K562 (cell line): Measurements from ENCODE around the gene PYGM. TPM values are rescaled to one million over a fixed set of nuclear protein-coding genes. Genes with fewer than 3 reads are reported as not detected.
A peak's percentile ranks its signal among the peaks of the same experiment; 100 is the strongest.

Experiments
- CREB1 ChIP-seq, 2 experiments: sonication (generic) in 1 of 2; formaldehyde crosslinking in 1 of 2; IDR thresholded peaks; 2 replicates each; pipeline versions ENCODE4 v1.6.1 to v1.8.0; 2012 to 2022; ENCODE audit warnings: inconsistent platforms in 1 of 2, mild to moderate bottlenecking in 1 of 2, missing genetic modification reagents in 1 of 2, moderate library complexity in 1 of 2
- ELF4 ChIP-seq: fragments of 450-650 bp; formaldehyde crosslinking; IDR thresholded peaks from 2 replicates; pipeline ENCODE4 v1.4.0; 2022; ENCODE audit warnings: missing genetic modification characterization
- GTF2E2 ChIP-seq: fragments of 200-800 bp; sonication (Bioruptor generic); IDR thresholded peaks from 2 replicates; pipeline ENCODE4 v1.6.1; 2016; ENCODE audit warnings: missing genetic modification characterization, missing compliant biosample characterization
- HMGN3 ChIP-seq: IDR thresholded peaks from 2 replicates; pipeline ENCODE4 v1.6.1; 2011; ENCODE audit warnings: borderline replicate concordance, low read depth, mild to moderate bottlenecking, mixed read lengths, low read length; ENCODE audit not compliant: insufficient read length; ENCODE audit errors: extremely low read depth
- ILK ChIP-seq: fragments of 450-650 bp; IDR thresholded peaks from 2 replicates; pipeline ENCODE4 v1.6.1; 2016; ENCODE audit warnings: missing genetic modification characterization, low read depth, mild to moderate bottlenecking, missing compliant biosample characterization, moderate library complexity, borderline replicate concordance
- SRF ChIP-seq, 2 experiments: fragments of 250-450, 450-650 bp in 1 of 2; sonication (Bioruptor Pico) in 1 of 2; sonication (generic) in 1 of 2; formaldehyde crosslinking; IDR thresholded peaks; 2 replicates each; pipeline versions ENCODE4 v1.5.0 to v1.5.1; 2020 to 2022; ENCODE audit warnings: mild to moderate bottlenecking in 1 of 2, missing genetic modification reagents in 1 of 2
- U2AF2 ChIP-seq: fragments of 200-400 bp; formaldehyde crosslinking; optimal IDR thresholded peaks from 2 replicates; pipeline ENCODE3; 2017; ENCODE audit warnings: low read depth, mild to moderate bottlenecking, low read length
- ZNF583 ChIP-seq: fragments of 250-450 bp; sonication (Bioruptor Pico); IDR thresholded peaks from 2 replicates; pipeline ENCODE4 v1.4.0; 2020
- ZSCAN29 ChIP-seq: fragments of 450-650 bp; IDR thresholded peaks from 2 replicates; pipeline ENCODE4 v1.6.1; 2017
- polyA plus RNA-seq, 8 experiments: library from polyadenylated mRNA; depleted of rRNA in 4 of 8; stranded (reverse) in 5 of 8; unstranded in 3 of 8; fragments of >200 nt; fragmentation: Nextera tagmentation in 2 of 8; fragmentation: Illumina TruSeq in 1 of 8; extraction: Ambion mirVana in 2 of 8; extraction: Trizol in 1 of 8; gene quantifications; 2 replicates each; pipeline versions ENCODE4 v1.2.1 to v1.2.3, GENCODE V29; 2011 to 2014; ENCODE audit warnings: inconsistent platforms in 1 of 8, missing spikeins in 1 of 8
- total RNA-seq, 7 experiments: library from RNA; depleted of rRNA in 6 of 7; stranded (reverse); fragments of >200 nt in 6 of 7; fragmentation: Illumina TruSeq in 2 of 7; extraction: Trizol in 2 of 7; gene quantifications; 2 replicates each; pipeline versions ENCODE4 v1.2.1 to v1.2.3, GENCODE V29; 2011 to 2021; ENCODE audit warnings: low replicate concordance in 1 of 7
- TF ChIP-seq, protein P1 (sequence below): sonication (generic); formaldehyde crosslinking; IDR thresholded peaks from 2 replicates; pipeline ENCODE4 v1.8.0; 2023; ENCODE audit warnings: missing genetic modification reagents, mild to moderate bottlenecking, borderline replicate concordance
- TF ChIP-seq, protein P2 (sequence below): fragments of 450-650 bp; IDR thresholded peaks from 2 replicates; pipeline ENCODE4 v1.7.1; 2018; ENCODE audit warnings: mild to moderate bottlenecking, low read depth; ENCODE audit not compliant: partially characterized antibody
- TF ChIP-seq, protein P3 (sequence below): fragments of 200-800 bp; sonication (Bioruptor generic); IDR thresholded peaks from 2 replicates; pipeline ENCODE4 v1.6.1; 2016; ENCODE audit warnings: missing genetic modification characterization, missing compliant biosample characterization

The PYGM gene
- total and polyA plus RNA-seq, 9 of the 15 experiments (the other 6 are each of a cell fraction or from before 2014, with no cell fraction given) = 0.07 to 1.5 (median 0.68) TPM

DNA sequence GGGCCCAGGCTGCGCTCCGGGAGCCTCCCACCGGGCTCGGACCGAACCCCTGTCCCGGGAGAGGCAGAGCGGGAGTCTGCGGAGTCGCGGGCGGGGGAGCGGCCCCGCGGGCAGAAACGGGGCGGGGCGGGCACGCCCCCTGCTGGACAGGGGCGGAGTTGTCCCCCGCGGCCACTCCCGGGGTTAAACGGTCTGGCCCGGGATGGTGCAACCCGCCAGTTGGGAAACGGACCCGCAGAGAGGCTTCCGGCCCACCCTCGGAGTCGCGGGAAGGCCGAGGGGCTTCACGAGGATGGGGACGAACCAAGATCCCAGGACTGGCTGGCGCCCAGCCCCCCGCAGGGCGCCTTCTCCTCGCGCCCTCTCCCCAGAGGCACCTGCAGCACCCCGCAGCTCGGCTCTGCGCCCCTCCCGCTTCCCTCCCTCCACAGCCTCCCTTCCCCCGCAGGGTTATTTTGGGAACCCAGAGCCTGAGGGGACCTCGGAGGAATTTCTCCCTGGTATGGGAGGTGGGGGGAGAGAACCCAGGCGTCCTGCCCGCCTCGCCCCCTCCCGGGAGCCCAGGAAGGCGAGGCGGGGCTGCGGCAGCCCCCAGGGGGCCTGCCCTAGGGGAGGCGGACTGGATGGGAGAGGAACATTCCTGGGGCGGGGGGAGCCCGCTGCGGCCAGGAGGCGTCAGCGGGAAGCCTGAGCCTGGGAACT lies 16.7 kb downstream of the PYGM start (continued):
- TF ChIP-seq, protein P1, sequence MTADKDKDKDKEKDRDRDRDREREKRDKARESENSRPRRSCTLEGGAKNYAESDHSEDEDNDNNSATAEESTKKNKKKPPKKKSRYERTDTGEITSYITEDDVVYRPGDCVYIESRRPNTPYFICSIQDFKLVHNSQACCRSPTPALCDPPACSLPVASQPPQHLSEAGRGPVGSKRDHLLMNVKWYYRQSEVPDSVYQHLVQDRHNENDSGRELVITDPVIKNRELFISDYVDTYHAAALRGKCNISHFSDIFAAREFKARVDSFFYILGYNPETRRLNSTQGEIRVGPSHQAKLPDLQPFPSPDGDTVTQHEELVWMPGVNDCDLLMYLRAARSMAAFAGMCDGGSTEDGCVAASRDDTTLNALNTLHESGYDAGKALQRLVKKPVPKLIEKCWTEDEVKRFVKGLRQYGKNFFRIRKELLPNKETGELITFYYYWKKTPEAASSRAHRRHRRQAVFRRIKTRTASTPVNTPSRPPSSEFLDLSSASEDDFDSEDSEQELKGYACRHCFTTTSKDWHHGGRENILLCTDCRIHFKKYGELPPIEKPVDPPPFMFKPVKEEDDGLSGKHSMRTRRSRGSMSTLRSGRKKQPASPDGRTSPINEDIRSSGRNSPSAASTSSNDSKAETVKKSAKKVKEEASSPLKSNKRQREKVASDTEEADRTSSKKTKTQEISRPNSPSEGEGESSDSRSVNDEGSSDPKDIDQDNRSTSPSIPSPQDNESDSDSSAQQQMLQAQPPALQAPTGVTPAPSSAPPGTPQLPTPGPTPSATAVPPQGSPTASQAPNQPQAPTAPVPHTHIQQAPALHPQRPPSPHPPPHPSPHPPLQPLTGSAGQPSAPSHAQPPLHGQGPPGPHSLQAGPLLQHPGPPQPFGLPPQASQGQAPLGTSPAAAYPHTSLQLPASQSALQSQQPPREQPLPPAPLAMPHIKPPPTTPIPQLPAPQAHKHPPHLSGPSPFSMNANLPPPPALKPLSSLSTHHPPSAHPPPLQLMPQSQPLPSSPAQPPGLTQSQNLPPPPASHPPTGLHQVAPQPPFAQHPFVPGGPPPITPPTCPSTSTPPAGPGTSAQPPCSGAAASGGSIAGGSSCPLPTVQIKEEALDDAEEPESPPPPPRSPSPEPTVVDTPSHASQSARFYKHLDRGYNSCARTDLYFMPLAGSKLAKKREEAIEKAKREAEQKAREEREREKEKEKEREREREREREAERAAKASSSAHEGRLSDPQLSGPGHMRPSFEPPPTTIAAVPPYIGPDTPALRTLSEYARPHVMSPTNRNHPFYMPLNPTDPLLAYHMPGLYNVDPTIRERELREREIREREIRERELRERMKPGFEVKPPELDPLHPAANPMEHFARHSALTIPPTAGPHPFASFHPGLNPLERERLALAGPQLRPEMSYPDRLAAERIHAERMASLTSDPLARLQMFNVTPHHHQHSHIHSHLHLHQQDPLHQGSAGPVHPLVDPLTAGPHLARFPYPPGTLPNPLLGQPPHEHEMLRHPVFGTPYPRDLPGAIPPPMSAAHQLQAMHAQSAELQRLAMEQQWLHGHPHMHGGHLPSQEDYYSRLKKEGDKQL = no peak
- TF ChIP-seq ZNF583 (CRISPR knock-in tag) = no peak
- TF ChIP-seq CREB1 (IDR thresholded peaks at IDR 0.05) = no peak
- 0 out of 2 replicates have a peak, but pooled peaks have one; percentile 52 for TF ChIP-seq CREB1 (CRISPR knock-in tag; IDR thresholded peaks at IDR 0.05)
- TF ChIP-seq, protein P2, sequence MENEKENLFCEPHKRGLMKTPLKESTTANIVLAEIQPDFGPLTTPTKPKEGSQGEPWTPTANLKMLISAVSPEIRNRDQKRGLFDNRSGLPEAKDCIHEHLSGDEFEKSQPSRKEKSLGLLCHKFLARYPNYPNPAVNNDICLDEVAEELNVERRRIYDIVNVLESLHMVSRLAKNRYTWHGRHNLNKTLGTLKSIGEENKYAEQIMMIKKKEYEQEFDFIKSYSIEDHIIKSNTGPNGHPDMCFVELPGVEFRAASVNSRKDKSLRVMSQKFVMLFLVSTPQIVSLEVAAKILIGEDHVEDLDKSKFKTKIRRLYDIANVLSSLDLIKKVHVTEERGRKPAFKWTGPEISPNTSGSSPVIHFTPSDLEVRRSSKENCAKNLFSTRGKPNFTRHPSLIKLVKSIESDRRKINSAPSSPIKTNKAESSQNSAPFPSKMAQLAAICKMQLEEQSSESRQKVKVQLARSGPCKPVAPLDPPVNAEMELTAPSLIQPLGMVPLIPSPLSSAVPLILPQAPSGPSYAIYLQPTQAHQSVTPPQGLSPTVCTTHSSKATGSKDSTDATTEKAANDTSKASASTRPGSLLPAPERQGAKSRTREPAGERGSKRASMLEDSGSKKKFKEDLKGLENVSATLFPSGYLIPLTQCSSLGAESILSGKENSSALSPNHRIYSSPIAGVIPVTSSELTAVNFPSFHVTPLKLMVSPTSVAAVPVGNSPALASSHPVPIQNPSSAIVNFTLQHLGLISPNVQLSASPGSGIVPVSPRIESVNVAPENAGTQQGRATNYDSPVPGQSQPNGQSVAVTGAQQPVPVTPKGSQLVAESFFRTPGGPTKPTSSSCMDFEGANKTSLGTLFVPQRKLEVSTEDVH = peak; percentile 27
- no peak for TF ChIP-seq ZSCAN29
- 0 out of 2 replicates have a peak, but pooled peaks have one; percentile 14 for TF ChIP-seq ELF4 (CRISPR knock-in tag)
- no peak for TF ChIP-seq ILK (tag)
- no peak for TF ChIP-seq GTF2E2
- TF ChIP-seq SRF (CRISPR knock-in tag; IDR thresholded peaks at IDR 0.05) = 0 out of 4 replicates have a peak, but pooled peaks of 1 of the 2 experiments have one; percentile 16
- TF ChIP-seq, protein P3, sequence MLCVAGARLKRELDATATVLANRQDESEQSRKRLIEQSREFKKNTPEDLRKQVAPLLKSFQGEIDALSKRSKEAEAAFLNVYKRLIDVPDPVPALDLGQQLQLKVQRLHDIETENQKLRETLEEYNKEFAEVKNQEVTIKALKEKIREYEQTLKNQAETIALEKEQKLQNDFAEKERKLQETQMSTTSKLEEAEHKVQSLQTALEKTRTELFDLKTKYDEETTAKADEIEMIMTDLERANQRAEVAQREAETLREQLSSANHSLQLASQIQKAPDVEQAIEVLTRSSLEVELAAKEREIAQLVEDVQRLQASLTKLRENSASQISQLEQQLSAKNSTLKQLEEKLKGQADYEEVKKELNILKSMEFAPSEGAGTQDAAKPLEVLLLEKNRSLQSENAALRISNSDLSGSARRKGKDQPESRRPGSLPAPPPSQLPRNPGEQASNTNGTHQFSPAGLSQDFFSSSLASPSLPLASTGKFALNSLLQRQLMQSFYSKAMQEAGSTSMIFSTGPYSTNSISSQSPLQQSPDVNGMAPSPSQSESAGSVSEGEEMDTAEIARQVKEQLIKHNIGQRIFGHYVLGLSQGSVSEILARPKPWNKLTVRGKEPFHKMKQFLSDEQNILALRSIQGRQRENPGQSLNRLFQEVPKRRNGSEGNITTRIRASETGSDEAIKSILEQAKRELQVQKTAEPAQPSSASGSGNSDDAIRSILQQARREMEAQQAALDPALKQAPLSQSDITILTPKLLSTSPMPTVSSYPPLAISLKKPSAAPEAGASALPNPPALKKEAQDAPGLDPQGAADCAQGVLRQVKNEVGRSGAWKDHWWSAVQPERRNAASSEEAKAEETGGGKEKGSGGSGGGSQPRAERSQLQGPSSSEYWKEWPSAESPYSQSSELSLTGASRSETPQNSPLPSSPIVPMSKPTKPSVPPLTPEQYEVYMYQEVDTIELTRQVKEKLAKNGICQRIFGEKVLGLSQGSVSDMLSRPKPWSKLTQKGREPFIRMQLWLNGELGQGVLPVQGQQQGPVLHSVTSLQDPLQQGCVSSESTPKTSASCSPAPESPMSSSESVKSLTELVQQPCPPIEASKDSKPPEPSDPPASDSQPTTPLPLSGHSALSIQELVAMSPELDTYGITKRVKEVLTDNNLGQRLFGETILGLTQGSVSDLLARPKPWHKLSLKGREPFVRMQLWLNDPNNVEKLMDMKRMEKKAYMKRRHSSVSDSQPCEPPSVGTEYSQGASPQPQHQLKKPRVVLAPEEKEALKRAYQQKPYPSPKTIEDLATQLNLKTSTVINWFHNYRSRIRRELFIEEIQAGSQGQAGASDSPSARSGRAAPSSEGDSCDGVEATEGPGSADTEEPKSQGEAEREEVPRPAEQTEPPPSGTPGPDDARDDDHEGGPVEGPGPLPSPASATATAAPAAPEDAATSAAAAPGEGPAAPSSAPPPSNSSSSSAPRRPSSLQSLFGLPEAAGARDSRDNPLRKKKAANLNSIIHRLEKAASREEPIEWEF (CRISPR knock-in tag) = no peak
- peak; percentile 48 for TF ChIP-seq HMGN3
- TF ChIP-seq U2AF2 = no peak
